SK-N-SH (cell line): ENCODE measurements around the gene SLC20A1. TPM values are rescaled to one million over a fixed set of nuclear protein-coding genes. Genes with fewer than 3 reads are reported as not detected.

ENCODE experiments used
- CTCF ChIA-PET: fragments of 300-600, 350-600 bp; formaldehyde crosslinking; extraction: SDS; loops from one replicate; lab custom pipeline; 2021; lab: Yijun Ruan, JAX
- POLR2A ChIA-PET: fragments of 350-600 bp; sonication (Branson Sonifier 250); formaldehyde crosslinking; extraction: SDS; loops from one replicate; lab custom pipeline; 2020; ENCODE audit warnings: antibody characterized with exemption, inconsistent platforms; lab: Yijun Ruan, JAX
- DNase-seq: peaks from one replicate; pipeline ENCODE4 v3.0.0; 2012
- H2AFZ ChIP-seq: fragments of 200-600 bp; sonication (generic); 2 replicates; pipeline ENCODE4 v1.8.1; 2016; ENCODE audit warnings: antibody characterized with exemption, mild to moderate bottlenecking, low read depth
- H3F3A ChIP-seq: fragments of 200-600 bp; sonication (generic); replicated peaks from 2 replicates; pipeline ENCODE3; 2016; ENCODE audit warnings: antibody characterized with exemption, mild to moderate bottlenecking; ENCODE audit not compliant: insufficient read depth
- H3K27ac ChIP-seq, 2 experiments: fragments of 200-500 bp in 1 of 2; fragments of 200-600 bp in 1 of 2; sonication (Bioruptor generic) in 1 of 2; sonication (generic), shearing (Covaris generic) in 1 of 2; 2 replicates each; pipeline versions ENCODE4 v1.5.1 to v1.6.1; 2014 to 2016; ENCODE audit warnings: low read depth in 2 of 2, inconsistent platforms in 1 of 2, low read length in 1 of 2, mild to moderate bottlenecking in 1 of 2, mixed read lengths in 1 of 2
- H3K27me3 ChIP-seq: fragments of 200-600 bp; sonication (generic), shearing (Covaris generic); 2 replicates; pipeline ENCODE4 v1.6.1; 2016; ENCODE audit warnings: mixed run types; ENCODE audit not compliant: insufficient read depth
- H3K36me3 ChIP-seq, 2 experiments: fragments of 200-500 bp in 1 of 2; fragments of 200-600 bp in 1 of 2; sonication (Bioruptor generic) in 1 of 2; sonication (generic) in 1 of 2; replicated peaks in 1 of 2; 2 replicates each; pipeline versions ENCODE3 to v1.5.1; 2014 to 2016; ENCODE audit warnings: low read length in 1 of 2, mild to moderate bottlenecking in 1 of 2; ENCODE audit not compliant: insufficient read depth in 2 of 2, control insufficient read depth in 1 of 2
- H3K4me1 ChIP-seq, 2 experiments: fragments of 200-500 bp in 1 of 2; fragments of 200-600 bp in 1 of 2; sonication (Bioruptor generic) in 1 of 2; sonication (generic), shearing (Covaris generic) in 1 of 2; 2 replicates each; pipeline versions ENCODE4 v1.5.1 to v1.6.1; 2014 to 2016; ENCODE audit warnings: low read depth in 1 of 2, low read length in 1 of 2, mixed run types in 1 of 2; ENCODE audit not compliant: insufficient read depth in 2 of 2, control insufficient read depth in 1 of 2
- H3K4me2 ChIP-seq: fragments of 200-600 bp; sonication (generic), shearing (Covaris generic); 2 replicates; pipeline ENCODE4 v1.6.1; 2017; ENCODE audit warnings: mixed run types
- H3K4me3 ChIP-seq, 2 experiments: fragments of 200-500 bp in 1 of 2; fragments of 200-600 bp in 1 of 2; sonication (Bioruptor generic) in 1 of 2; sonication (generic), shearing (Covaris generic) in 1 of 2; 2 replicates each; pipeline versions ENCODE4 v1.5.1 to v1.8.1; 2014 to 2016; ENCODE audit warnings: low read depth in 2 of 2, inconsistent platforms in 1 of 2, low read length in 1 of 2, mild to moderate bottlenecking in 1 of 2, mixed read lengths in 1 of 2, moderate library complexity in 1 of 2
- H3K79me2 ChIP-seq: fragments of 200-600 bp; sonication (generic); 2 replicates; pipeline ENCODE4 v1.8.1; 2017; ENCODE audit warnings: mild to moderate bottlenecking; ENCODE audit not compliant: insufficient read depth
- H3K9ac ChIP-seq: fragments of 200-600 bp; sonication (generic); 2 replicates; pipeline ENCODE4 v1.6.1; 2017; ENCODE audit warnings: mixed run types
- H3K9me2 ChIP-seq: fragments of 200-600 bp; sonication (generic); 2 replicates; pipeline ENCODE4 v1.6.1; 2017; ENCODE audit warnings: mixed run types
- H3K9me3 ChIP-seq: fragments of 200-600 bp; sonication (generic); 2 replicates; pipeline ENCODE4 v1.6.1; 2017; ENCODE audit warnings: mixed run types, mild to moderate bottlenecking, moderate library complexity
- H4K20me1 ChIP-seq: fragments of 200-600 bp; sonication (generic); 2 replicates; pipeline ENCODE4 v1.6.1; 2017; ENCODE audit warnings: mild to moderate bottlenecking, mixed run types; ENCODE audit not compliant: insufficient read depth
- EP300 ChIP-seq, 2 experiments: IDR thresholded peaks; 2 replicates each; pipeline versions ENCODE4 v1.4.0 to v1.6.1; 2012; ENCODE audit warnings: borderline replicate concordance in 1 of 2, low read depth in 1 of 2, low read length in 1 of 2
- EZH2phosphoT487 ChIP-seq: fragments of 200-600 bp; sonication (generic); IDR thresholded peaks from 2 replicates; pipeline ENCODE4 v1.6.1; 2017; ENCODE audit warnings: low read depth, mixed run types, mild to moderate bottlenecking, antibody characterized with exemption, moderate library complexity, borderline replicate concordance
- FOSL2 ChIP-seq: IDR thresholded peaks from 2 replicates; pipeline ENCODE4 v1.4.0; 2012; ENCODE audit warnings: low read depth, mild to moderate bottlenecking, moderate library complexity, borderline replicate concordance
- FOXJ3 ChIP-seq: sonication (generic); formaldehyde crosslinking; IDR thresholded peaks from 2 replicates; pipeline ENCODE4 v1.5.1; 2020; ENCODE audit warnings: mild to moderate bottlenecking, missing genetic modification reagents
- FOXM1 ChIP-seq: IDR thresholded peaks from 2 replicates; pipeline ENCODE4 v1.4.0; 2012; ENCODE audit warnings: low read depth, mild to moderate bottlenecking
- GABPA ChIP-seq: IDR thresholded peaks from 2 replicates; pipeline ENCODE4 v1.4.0; 2012; ENCODE audit warnings: low read depth, mild to moderate bottlenecking
- GATA2 ChIP-seq: sonication (generic); formaldehyde crosslinking; IDR thresholded peaks from 2 replicates; pipeline ENCODE4 v1.5.0; 2020; ENCODE audit warnings: mild to moderate bottlenecking, missing genetic modification reagents
- IRF3 ChIP-seq: fragments of 150-350 bp; IDR thresholded peaks from 2 replicates; pipeline ENCODE4 v1.6.1; 2016; ENCODE audit warnings: mild to moderate bottlenecking, low read depth, low read length
- JUND ChIP-seq: IDR thresholded peaks from 2 replicates; pipeline ENCODE4 v1.4.0; 2012
- MAX ChIP-seq: IDR thresholded peaks from 2 replicates; pipeline ENCODE4 v1.4.0; 2012; ENCODE audit warnings: low read depth
- MEF2A ChIP-seq: IDR thresholded peaks from 2 replicates; pipeline ENCODE4 v1.4.0; 2012; ENCODE audit warnings: low read depth, borderline replicate concordance
- MXI1 ChIP-seq: IDR thresholded peaks from 2 replicates; pipeline ENCODE4 v1.6.1; 2012; ENCODE audit warnings: mild to moderate bottlenecking, low read depth, low read length, improper control_type of control experiment
- NFIC ChIP-seq: IDR thresholded peaks from 2 replicates; pipeline ENCODE4 v1.4.0; 2012; ENCODE audit warnings: borderline replicate concordance
- NRF1 ChIP-seq: IDR thresholded peaks from 2 replicates; pipeline ENCODE4 v1.6.1; 2012; ENCODE audit warnings: low read depth, mild to moderate bottlenecking, low read length
- PBX3 ChIP-seq: IDR thresholded peaks from 2 replicates; pipeline ENCODE4; 2012
- RAD21 ChIP-seq: IDR thresholded peaks from 2 replicates; pipeline ENCODE4 v1.6.1; 2012; ENCODE audit warnings: mild to moderate bottlenecking, low read length
- RFX5 ChIP-seq: IDR thresholded peaks from 2 replicates; pipeline ENCODE4 v1.6.1; 2012; ENCODE audit warnings: mild to moderate bottlenecking, improper control_type of control experiment, low read length
- RXRA ChIP-seq: IDR thresholded peaks from 2 replicates; pipeline ENCODE4 v1.4.0; 2012; ENCODE audit warnings: low read depth, mild to moderate bottlenecking, borderline replicate concordance
- SIN3A ChIP-seq: IDR thresholded peaks from 2 replicates; pipeline ENCODE4 v1.6.1; 2012; ENCODE audit warnings: low read depth, mild to moderate bottlenecking, low read length, moderate library complexity, borderline replicate concordance
- TCF12 ChIP-seq: IDR thresholded peaks from 2 replicates; pipeline ENCODE4 v1.4.0; 2012
- USF1 ChIP-seq: IDR thresholded peaks from 2 replicates; pipeline ENCODE4 v1.4.0; 2012; ENCODE audit warnings: low read depth, borderline replicate concordance
- WGBS: methylation state at CpG from one replicate; pipeline ENCODE4 v1.1.6; 2017; ENCODE audit warnings: low lambda C conversion rate; 5-methylcytosine and 5-hydroxymethylcytosine counted together
- polyA plus RNA-seq, 3 experiments: library from polyadenylated mRNA; depleted of rRNA; stranded (reverse); fragments of >200 nt; gene quantifications; 2 replicates each; pipeline ENCODE4 v1.2.3, GENCODE V29; 2012

SLC20A1 gene
- polyA plus RNA-seq, 1 of the 3 experiments (the other 2 are of a cell fraction): 56.3 TPM

- Histone ChIP-seq H3K4me1 (peaks cover 12 to 36% of the 10 kb centered on the region in 2 experiments; a peak in 3 of 4 replicates), H3K9me2 (no peaks in the 10 kb centered on the region), H3K79me2 (no peaks in the 10 kb centered on the region), H4K20me1 (no peaks in the 10 kb centered on the region), H3K9me3 (no peaks in the 10 kb centered on the region), H3K4me3 (no peak overlapping the region), H3K27me3 (no peaks in the 10 kb centered on the region), H3K36me3 (no peaks in the 10 kb centered on the region), H3F3A (peaks cover 40% of the 10 kb centered on the region), H2AFZ (peak overlapping the region; percentile 54; the same call in 1 of the 2 replicates), H3K4me2 (0 out of 2 replicates have a peak overlapping the region, but pooled peaks have one; percentile 38), H3K27ac (peak overlapping the region in 1 of 2 experiments; percentile 35; a peak in 1 of 4 replicates), H3K9ac (no peak overlapping the region)
- CTCF ChIA-PET: interaction anchor here (0.9 to 15.2 kb wide), 6 partner anchors 11 to 106 kb away, joined by 3 to 179 read pairs (median 16); partner anchors contain the start of gene SLC20A1
- POLR2A ChIA-PET: no interaction called here
- no peak for DNase-seq
- TF ChIP-seq RXRA (peak; percentile 41; the same call in 1 of the 2 replicates), EP300 (IDR thresholded peaks at IDR 0.05; ENCODE audit: borderline replicate concordance in 1 of 2, low read depth in 1 of 2, low read length in 1 of 2) (peak in 1 of 2 experiments; percentile 45; a peak in 1 of 4 replicates), NRF1 (no peak), TCF12 (peak; percentile 82), GABPA (no peak), JUND (peak; percentile 75), FOSL2 (peak; percentile 81), NFIC (peak; percentile 53), PBX3 (peak; percentile 82)
- WGBS: 70% methylated on average over 6 of the region's 11 CpGs
Observed at GRCh38 chr2:112623913-112624777, 21.6 kb upstream of the SLC20A1 start.

- ChIA-PET POLR2A (interaction anchor here (0.9 to 1.5 kb wide), 3 partner anchors 20 to 102 kb away, joined by 3 to 8 read pairs (median 3); partner anchors contain the start of gene SLC20A1), CTCF (interaction anchor here (0.7 to 15.2 kb wide), 15 partner anchors 10 to 124 kb away, joined by 3 to 179 read pairs (median 5); partner anchors contain the start of gene SLC20A1)
- Histone ChIP-seq H3K27me3 (no peaks in the 10 kb centered on the region), H2AFZ (peak overlapping the region; percentile 66; the same call in 1 of the 2 replicates), H3K79me2 (no peaks in the 10 kb centered on the region), H3K27ac (peak overlapping the region in 1 of 2 experiments; percentile 94; a peak in 2 of 4 replicates), H3K9me3 (no peaks in the 10 kb centered on the region), H3K9me2 (no peaks in the 10 kb centered on the region), H3K4me2 (peak overlapping the region; percentile 80; the same call in 1 of the 2 replicates), H4K20me1 (no peaks in the 10 kb centered on the region), H3K9ac (peak overlapping the region; percentile 66; the same call in 1 of the 2 replicates), H3F3A (peaks cover 40% of the 10 kb centered on the region), H3K4me3 (no peak overlapping the region), H3K36me3 (no peaks in the 10 kb centered on the region), H3K4me1 (peaks cover 16 to 41% of the 10 kb centered on the region in 2 experiments; a peak in 3 of 4 replicates)
- DNase-seq: no peak
- WGBS: 78% methylated on average over 7 of the region's 7 CpGs
- TF ChIP-seq FOXM1 (no peak), MEF2A (no peak), MXI1 (no peak), RXRA (no peak), FOSL2 (no peak), FOXJ3 (CRISPR knock-in tag) (no peak), IRF3 (no peak), MAX (no peak), RFX5 (no peak), NFIC (no peak), EZH2phosphoT487 (no peak), SIN3A (no peak), RAD21 (no peak), EP300 (IDR thresholded peaks at IDR 0.05; ENCODE audit: borderline replicate concordance in 1 of 2, low read depth in 1 of 2, low read length in 1 of 2) (no peak), GABPA (no peak), GATA2 (CRISPR knock-in tag) (no peak), USF1 (no peak)
Observed at GRCh38 chr2:112625474-112626114, 20.1 kb upstream of the SLC20A1 start.
